H1 (cell line): ENCODE measurements around the gene SLC25A21. TPM values are rescaled to one million over a fixed set of nuclear protein-coding genes. Genes with fewer than 3 reads are reported as not detected.

Source experiments
- ATF3 ChIP-seq: IDR thresholded peaks from 2 replicates; pipeline ENCODE4 v1.6.1; 2011; ENCODE audit warnings: low read depth, mild to moderate bottlenecking, low read length; ENCODE audit not compliant: insufficient read depth
- CBX8 ChIP-seq: fragments of 300-800, 300-1000 bp; sonication (generic); IDR thresholded peaks from 2 replicates; pipeline ENCODE4 v1.7.1; 2016; ENCODE audit warnings: low read depth, low read length, borderline replicate concordance
- HDAC6 ChIP-seq: IDR thresholded peaks from one replicate; pipeline ENCODE4 v1.7.1; 2012; ENCODE audit warnings: low read depth, mild to moderate bottlenecking, inconsistent platforms, low read length, moderate library complexity
- MAFK ChIP-seq: IDR thresholded peaks from 2 replicates; pipeline ENCODE4 v1.6.1; 2012; ENCODE audit warnings: low read depth, mild to moderate bottlenecking, improper control_type of control experiment, low read length
- PHF8 ChIP-seq: fragments of 200-600 bp; sonication (generic); conservative IDR thresholded peaks from 2 replicates; pipeline ENCODE4 v1.7.1; 2012; ENCODE audit warnings: low read depth, mild to moderate bottlenecking, inconsistent platforms, low read length, moderate library complexity
- RBBP5 ChIP-seq: IDR thresholded peaks from 2 replicates; pipeline ENCODE4 v1.7.1; 2012; ENCODE audit warnings: low read depth, mild to moderate bottlenecking, inconsistent platforms, low read length, moderate library complexity, borderline replicate concordance
- RNF2 ChIP-seq: fragments of 200-900, 300-1000 bp; sonication (generic); IDR thresholded peaks from 2 replicates; pipeline ENCODE4 v1.7.1; 2016; ENCODE audit warnings: borderline replicate concordance, low read depth, mild to moderate bottlenecking, antibody characterized with exemption, low read length; ENCODE audit not compliant: poor library complexity, severe bottlenecking; ENCODE audit errors: missing control alignments
- TBP ChIP-seq: IDR thresholded peaks from 2 replicates; pipeline ENCODE4 v1.6.1; 2011; ENCODE audit warnings: low read depth, low read length, improper control_type of control experiment
- polyA plus RNA-seq, 7 experiments: library from polyadenylated mRNA; depleted of rRNA in 3 of 7; stranded (reverse) in 5 of 7; unstranded in 2 of 7; fragments of >200 nt in 5 of 7; fragments of 200-250 nt in 2 of 7; gene quantifications; 1 replicate in 5 of 7; 2 replicates in 1 of 7; 4 replicates in 1 of 7; pipeline versions ENCODE4 v1.2.1 to v1.2.3, GENCODE V29; 2011 to 2013; ENCODE audit warnings: missing spikeins in 2 of 7, mixed read lengths in 2 of 7
- total RNA-seq: library from RNA; stranded (reverse); fragmentation: NEBNext Ultra II Directional; extraction: Animal tissue kit (Norgen Biotek cat#: 25700); gene quantifications from 2 replicates; pipeline ENCODE4 v1.2.1, GENCODE V29; 2021
- TF ChIP-seq, protein P1 (sequence below): fragments of 300-600 bp; sonication (generic); IDR thresholded peaks from 2 replicates; pipeline ENCODE4 v1.7.1; 2012; ENCODE audit warnings: low read length, moderate library complexity, mild to moderate bottlenecking, inconsistent platforms; ENCODE audit not compliant: insufficient replicate concordance

Gene SLC25A21
- total and polyA plus RNA-seq, 2 of the 8 experiments (the other 6 are each of a cell fraction or from before 2014, with no cell fraction given): 6.9 to 15.7 TPM

DNA sequence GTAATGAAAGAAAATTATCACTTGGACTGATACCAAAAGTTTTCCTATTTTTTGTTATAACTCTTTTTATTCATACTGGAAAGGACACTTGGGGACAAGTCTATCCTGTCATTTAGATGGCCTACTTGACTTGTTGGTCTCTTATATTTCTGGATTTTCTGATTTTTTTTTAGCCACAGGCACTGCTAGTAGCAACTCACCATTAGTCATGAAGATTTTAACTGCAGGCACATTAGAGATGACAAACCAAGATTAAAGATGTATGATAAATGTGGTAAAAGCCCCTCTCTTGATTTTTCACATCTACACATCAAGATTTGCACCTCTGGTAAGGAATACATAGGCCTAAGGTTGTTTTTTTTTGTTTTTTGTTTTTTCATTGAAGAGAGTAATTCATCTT, 217.0 kb downstream of the SLC25A21 start (continued):
- TF ChIP-seq, protein P1, sequence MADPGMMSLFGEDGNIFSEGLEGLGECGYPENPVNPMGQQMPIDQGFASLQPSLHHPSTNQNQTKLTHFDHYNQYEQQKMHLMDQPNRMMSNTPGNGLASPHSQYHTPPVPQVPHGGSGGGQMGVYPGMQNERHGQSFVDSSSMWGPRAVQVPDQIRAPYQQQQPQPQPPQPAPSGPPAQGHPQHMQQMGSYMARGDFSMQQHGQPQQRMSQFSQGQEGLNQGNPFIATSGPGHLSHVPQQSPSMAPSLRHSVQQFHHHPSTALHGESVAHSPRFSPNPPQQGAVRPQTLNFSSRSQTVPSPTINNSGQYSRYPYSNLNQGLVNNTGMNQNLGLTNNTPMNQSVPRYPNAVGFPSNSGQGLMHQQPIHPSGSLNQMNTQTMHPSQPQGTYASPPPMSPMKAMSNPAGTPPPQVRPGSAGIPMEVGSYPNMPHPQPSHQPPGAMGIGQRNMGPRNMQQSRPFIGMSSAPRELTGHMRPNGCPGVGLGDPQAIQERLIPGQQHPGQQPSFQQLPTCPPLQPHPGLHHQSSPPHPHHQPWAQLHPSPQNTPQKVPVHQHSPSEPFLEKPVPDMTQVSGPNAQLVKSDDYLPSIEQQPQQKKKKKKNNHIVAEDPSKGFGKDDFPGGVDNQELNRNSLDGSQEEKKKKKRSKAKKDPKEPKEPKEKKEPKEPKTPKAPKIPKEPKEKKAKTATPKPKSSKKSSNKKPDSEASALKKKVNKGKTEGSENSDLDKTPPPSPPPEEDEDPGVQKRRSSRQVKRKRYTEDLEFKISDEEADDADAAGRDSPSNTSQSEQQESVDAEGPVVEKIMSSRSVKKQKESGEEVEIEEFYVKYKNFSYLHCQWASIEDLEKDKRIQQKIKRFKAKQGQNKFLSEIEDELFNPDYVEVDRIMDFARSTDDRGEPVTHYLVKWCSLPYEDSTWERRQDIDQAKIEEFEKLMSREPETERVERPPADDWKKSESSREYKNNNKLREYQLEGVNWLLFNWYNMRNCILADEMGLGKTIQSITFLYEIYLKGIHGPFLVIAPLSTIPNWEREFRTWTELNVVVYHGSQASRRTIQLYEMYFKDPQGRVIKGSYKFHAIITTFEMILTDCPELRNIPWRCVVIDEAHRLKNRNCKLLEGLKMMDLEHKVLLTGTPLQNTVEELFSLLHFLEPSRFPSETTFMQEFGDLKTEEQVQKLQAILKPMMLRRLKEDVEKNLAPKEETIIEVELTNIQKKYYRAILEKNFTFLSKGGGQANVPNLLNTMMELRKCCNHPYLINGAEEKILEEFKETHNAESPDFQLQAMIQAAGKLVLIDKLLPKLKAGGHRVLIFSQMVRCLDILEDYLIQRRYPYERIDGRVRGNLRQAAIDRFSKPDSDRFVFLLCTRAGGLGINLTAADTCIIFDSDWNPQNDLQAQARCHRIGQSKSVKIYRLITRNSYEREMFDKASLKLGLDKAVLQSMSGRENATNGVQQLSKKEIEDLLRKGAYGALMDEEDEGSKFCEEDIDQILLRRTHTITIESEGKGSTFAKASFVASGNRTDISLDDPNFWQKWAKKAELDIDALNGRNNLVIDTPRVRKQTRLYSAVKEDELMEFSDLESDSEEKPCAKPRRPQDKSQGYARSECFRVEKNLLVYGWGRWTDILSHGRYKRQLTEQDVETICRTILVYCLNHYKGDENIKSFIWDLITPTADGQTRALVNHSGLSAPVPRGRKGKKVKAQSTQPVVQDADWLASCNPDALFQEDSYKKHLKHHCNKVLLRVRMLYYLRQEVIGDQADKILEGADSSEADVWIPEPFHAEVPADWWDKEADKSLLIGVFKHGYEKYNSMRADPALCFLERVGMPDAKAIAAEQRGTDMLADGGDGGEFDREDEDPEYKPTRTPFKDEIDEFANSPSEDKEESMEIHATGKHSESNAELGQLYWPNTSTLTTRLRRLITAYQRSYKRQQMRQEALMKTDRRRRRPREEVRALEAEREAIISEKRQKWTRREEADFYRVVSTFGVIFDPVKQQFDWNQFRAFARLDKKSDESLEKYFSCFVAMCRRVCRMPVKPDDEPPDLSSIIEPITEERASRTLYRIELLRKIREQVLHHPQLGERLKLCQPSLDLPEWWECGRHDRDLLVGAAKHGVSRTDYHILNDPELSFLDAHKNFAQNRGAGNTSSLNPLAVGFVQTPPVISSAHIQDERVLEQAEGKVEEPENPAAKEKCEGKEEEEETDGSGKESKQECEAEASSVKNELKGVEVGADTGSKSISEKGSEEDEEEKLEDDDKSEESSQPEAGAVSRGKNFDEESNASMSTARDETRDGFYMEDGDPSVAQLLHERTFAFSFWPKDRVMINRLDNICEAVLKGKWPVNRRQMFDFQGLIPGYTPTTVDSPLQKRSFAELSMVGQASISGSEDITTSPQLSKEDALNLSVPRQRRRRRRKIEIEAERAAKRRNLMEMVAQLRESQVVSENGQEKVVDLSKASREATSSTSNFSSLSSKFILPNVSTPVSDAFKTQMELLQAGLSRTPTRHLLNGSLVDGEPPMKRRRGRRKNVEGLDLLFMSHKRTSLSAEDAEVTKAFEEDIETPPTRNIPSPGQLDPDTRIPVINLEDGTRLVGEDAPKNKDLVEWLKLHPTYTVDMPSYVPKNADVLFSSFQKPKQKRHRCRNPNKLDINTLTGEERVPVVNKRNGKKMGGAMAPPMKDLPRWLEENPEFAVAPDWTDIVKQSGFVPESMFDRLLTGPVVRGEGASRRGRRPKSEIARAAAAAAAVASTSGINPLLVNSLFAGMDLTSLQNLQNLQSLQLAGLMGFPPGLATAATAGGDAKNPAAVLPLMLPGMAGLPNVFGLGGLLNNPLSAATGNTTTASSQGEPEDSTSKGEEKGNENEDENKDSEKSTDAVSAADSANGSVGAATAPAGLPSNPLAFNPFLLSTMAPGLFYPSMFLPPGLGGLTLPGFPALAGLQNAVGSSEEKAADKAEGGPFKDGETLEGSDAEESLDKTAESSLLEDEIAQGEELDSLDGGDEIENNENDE: no peak
- no peak for TF ChIP-seq TBP
- no peak for TF ChIP-seq CBX8
- TF ChIP-seq PHF8: no peak
- TF ChIP-seq RBBP5: no peak
- TF ChIP-seq MAFK: no peak
- no peak for TF ChIP-seq RNF2
- TF ChIP-seq ATF3: no peak
- no peak for TF ChIP-seq HDAC6
